Ascending aorta (tissue), 2 donors: ENCODE results near the gene MITF. TPM values are rescaled to one million over a fixed set of nuclear protein-coding genes. Genes with fewer than 3 reads are reported as not detected.

Experiments used
- DNase-seq, 2 donors: peaks; one replicate each; pipeline ENCODE4 v3.0.0-alpha.2; 2019; ENCODE audit warnings: low spot score in 2 of 2
- H3K27ac ChIP-seq, 2 donors: fragments of 200-600 bp; sonication (generic); one replicate each; pipeline ENCODE4 v1.5.1; 2016 to 2017; ENCODE audit warnings: mild to moderate bottlenecking in 1 of 2
- H3K27me3 ChIP-seq: fragments of 200-600 bp; sonication (generic); one replicate; pipeline ENCODE4 v1.5.1; 2017
- H3K36me3 ChIP-seq, 2 donors: fragments of 200-600 bp; sonication (generic); one replicate each; pipeline ENCODE4 v1.5.1; 2016
- H3K4me1 ChIP-seq, 2 donors: fragments of 200-600 bp; sonication (generic); one replicate each; pipeline ENCODE4 v1.5.1; 2016 to 2017; ENCODE audit warnings: mild to moderate bottlenecking in 1 of 2
- H3K4me3 ChIP-seq, 2 donors: fragments of 200-600 bp; sonication (generic); one replicate each; pipeline ENCODE4 v1.5.1; 2016 to 2017; ENCODE audit warnings: mild to moderate bottlenecking in 1 of 2
- H3K9me3 ChIP-seq, 2 donors: fragments of 200-600 bp; sonication (generic); one replicate each; pipeline ENCODE4 v1.5.1; 2016
- intact Hi-C: fragments of 100-400 bp; cut with DNase I; formaldehyde crosslinking; loops from one replicate; pipeline ENCODE4 v1.15.1; 2023
- total RNA-seq: library from RNA; depleted of rRNA; stranded (reverse); fragments of >200 nt; gene quantifications from one replicate; pipeline ENCODE4 v1.1.0, GENCODE V29; 2016
- TF ChIP-seq, protein P1 (sequence below), 3 experiments: fragments of 200-600 bp in 2 of 3; fragments of 450-650 bp in 1 of 3; sonication (generic) in 2 of 3; IDR thresholded peaks; one replicate each; pipeline ENCODE4 v1.5.1; 2016 to 2019; ENCODE audit warnings: antibody characterized with exemption in 3 of 3, mild to moderate bottlenecking in 1 of 3, moderate library complexity in 1 of 3

The MITF gene
- total RNA-seq, 1 donor from 2014 or later = 27.4 TPM

DNA sequence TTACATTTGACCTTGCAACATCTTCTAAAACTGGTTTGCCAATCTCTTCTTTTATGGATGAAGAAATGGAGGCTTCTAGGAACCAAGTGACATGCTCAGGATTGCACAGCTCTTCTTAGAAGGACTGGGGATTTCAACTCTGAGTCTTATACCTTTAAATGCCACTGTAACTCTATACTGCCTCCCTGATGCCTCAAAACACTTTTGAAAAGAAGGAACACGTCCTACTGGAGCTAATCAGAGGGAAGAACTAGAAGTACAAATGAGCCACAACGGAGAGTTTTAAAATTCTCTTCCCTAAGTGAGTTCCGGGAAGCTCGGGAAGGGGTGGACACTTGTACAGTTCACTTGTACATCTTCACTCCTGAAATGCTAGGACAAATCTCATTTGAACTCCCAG is 949 bp upstream of the MITF start:
- Histone ChIP-seq H3K27ac (peak overlapping the region; percentile 78 to 83), H3K9me3 (no peaks in the 10 kb centered on the region), H3K4me3 (peak overlapping the region; percentile 92 to 100), H3K27me3 (no peaks in the 10 kb centered on the region), H3K4me1 (peaks cover 2 to 11% of the 10 kb centered on the region in 2 donors), H3K36me3 (no peaks in the 10 kb centered on the region)
- TF ChIP-seq, protein P1, sequence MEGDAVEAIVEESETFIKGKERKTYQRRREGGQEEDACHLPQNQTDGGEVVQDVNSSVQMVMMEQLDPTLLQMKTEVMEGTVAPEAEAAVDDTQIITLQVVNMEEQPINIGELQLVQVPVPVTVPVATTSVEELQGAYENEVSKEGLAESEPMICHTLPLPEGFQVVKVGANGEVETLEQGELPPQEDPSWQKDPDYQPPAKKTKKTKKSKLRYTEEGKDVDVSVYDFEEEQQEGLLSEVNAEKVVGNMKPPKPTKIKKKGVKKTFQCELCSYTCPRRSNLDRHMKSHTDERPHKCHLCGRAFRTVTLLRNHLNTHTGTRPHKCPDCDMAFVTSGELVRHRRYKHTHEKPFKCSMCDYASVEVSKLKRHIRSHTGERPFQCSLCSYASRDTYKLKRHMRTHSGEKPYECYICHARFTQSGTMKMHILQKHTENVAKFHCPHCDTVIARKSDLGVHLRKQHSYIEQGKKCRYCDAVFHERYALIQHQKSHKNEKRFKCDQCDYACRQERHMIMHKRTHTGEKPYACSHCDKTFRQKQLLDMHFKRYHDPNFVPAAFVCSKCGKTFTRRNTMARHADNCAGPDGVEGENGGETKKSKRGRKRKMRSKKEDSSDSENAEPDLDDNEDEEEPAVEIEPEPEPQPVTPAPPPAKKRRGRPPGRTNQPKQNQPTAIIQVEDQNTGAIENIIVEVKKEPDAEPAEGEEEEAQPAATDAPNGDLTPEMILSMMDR (IDR thresholded peaks at IDR 0.05) = no peak
- intact Hi-C loops = loop anchor here (2.0 to 5.0 kb wide), 2 partner anchors 46 to 48 kb away; no protein-coding TSS in a partner anchor
- DNase-seq = no peak

DNA sequence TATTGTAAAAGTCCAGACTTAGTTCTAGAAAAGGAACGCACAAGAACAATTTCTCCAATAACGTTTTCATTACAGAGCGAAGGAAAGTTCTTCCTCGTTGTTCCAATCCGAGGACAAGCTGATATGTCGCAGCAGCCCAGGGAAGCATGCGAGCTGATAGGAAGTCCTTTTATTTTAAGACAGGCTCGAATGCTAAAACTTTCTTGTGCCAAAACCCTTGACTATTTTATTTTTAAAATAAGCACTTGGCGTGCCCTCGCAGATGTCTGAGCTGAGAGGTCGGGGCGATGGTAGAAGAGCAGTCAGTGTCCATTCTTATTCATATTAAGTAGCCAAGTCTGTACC is 433 bp upstream of the MITF start:
- H3K4me1 ChIP-seq = peaks cover 2 to 11% of the 10 kb centered on the region in 2 donors
- TF ChIP-seq, protein P1 (IDR thresholded peaks at IDR 0.05) = no peak
- no peak for DNase-seq
- no peaks in the 10 kb centered on the region for H3K27me3 ChIP-seq
- H3K4me3 ChIP-seq = peak overlapping the region; percentile 92 to 100
- H3K9me3 ChIP-seq = no peaks in the 10 kb centered on the region
- no peaks in the 10 kb centered on the region for H3K36me3 ChIP-seq
- intact Hi-C loops = loop anchor here (2.0 to 5.0 kb wide), 2 partner anchors 47 to 48 kb away; no protein-coding TSS in a partner anchor
- H3K27ac ChIP-seq = peak overlapping the region; percentile 78 to 83

DNA sequence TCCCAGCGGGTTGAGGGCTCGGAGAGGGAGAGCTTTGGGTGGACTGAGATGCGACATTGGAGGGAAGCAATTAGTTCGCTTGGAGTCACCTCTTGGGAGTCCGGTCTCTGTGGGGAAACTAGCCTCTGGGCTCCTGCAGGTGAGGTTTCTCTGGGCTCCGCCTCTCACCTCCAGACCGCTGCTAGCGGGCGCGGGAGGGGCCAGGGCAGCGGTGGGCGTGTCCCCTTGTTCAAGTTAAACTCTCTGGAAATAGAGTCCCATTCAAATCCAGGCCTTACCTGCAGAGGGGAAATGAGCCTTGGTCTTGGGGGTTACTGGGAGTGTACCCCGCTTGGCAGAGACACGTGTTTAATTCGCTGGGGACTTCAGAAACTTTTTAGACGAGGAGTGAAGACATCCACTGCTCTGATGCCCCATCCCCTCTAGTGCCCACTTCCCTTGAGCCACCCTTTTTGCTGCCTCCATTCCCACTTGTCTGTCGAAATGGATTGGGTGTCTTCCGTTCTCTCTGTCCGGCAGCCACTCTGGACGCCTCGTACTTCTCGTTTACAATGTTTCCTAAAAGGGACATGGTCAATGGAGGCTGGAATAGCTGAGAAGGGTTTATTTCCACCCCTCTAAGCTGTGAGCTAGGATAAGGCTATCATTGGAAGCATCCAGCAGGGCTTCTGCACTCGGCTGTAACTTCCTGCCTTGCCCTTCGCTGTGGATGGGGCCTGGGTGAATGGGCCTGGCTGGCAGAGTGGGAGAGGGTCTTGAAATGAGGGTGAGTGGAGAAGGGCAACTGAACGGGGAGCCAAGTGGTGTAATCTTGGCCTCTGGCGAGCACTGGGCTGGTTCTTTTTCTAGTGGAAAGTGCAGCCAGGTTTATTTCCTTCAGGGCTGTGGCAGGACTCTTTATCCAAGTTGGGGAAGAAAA is 1.1 kb downstream of the MITF start:
- TF ChIP-seq, protein P1 (IDR thresholded peaks at IDR 0.05) = no peak
- Histone ChIP-seq H3K27ac (peak overlapping the region; percentile 78 to 83), H3K27me3 (no peaks in the 10 kb centered on the region), H3K36me3 (no peaks in the 10 kb centered on the region), H3K9me3 (no peaks in the 10 kb centered on the region), H3K4me3 (peak overlapping the region; percentile 92 to 100), H3K4me1 (peaks cover 2 to 15% of the 10 kb centered on the region in 2 donors)
- peak in 1 of 2 donors; percentile 64 for DNase-seq
- intact Hi-C loops = no loop called here

DNA sequence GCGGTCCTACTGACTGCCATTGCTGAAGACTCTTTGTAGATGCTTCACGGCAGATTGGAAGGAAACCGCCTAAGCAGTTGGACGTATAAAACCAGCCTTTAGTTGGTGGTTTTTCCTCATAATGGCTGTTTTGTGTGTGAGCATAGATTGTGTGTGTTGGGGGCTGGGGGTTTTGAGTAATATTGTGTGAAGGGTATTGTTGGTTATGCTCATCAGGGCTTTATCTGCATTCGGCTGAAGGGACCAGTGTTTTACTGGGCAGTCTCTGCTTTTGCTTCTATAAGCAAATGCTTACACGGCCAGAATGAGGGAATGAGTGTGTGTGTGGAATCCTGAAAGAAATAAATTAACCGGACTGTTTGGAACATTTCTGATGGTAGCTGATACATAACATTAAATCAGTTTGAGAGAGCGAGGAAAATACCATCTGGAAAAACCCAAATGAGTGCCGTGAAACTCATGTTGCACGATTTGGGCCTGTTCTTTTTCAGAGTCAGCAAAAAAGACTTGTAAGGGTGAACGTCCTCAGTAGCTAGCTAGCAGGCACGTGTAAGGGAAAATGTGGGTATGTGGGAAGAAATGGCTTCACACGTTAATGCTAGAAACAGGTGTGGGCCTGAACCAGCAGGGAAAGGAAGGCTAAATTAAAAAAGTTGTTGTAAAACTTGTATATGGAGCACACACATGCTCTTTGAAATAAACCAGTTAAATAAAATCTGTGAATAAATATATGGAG is 1.9 kb downstream of the MITF start:
- H3K4me3 ChIP-seq = peak overlapping the region; percentile 92 to 100
- TF ChIP-seq, protein P1 (IDR thresholded peaks at IDR 0.05) = no peak
- peaks cover 2 to 21% of the 10 kb centered on the region in 2 donors for H3K4me1 ChIP-seq
- no peak overlapping the region for H3K27ac ChIP-seq
- intact Hi-C loops = no loop called here
- DNase-seq = no peak
- H3K9me3 ChIP-seq = no peaks in the 10 kb centered on the region
- no peaks in the 10 kb centered on the region for H3K27me3 ChIP-seq
- no peaks in the 10 kb centered on the region for H3K36me3 ChIP-seq

DNA sequence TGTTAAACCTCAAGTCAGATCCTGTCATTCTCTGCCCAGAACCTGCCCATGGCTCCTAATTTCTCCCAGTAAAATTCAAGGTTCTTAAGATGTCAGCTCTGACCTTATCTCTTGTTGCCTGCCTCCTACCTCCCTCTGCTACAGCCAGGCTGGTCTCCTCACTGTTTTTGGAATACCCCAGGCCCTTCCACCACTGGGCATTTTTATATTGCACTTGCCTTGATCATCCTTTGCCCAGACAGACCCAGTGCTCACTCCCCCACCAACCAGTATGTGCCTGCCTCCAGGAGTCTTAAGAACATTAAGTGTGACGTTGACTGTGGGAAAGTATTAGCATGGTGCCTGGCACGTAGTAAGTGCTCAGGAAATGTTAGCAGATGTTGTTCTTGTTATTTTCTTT is 3.1 kb downstream of the MITF start:
- intact Hi-C loops = no loop called here
- Histone ChIP-seq H3K4me3 (no peak overlapping the region), H3K27me3 (no peaks in the 10 kb centered on the region), H3K9me3 (no peaks in the 10 kb centered on the region), H3K27ac (no peak overlapping the region), H3K36me3 (no peaks in the 10 kb centered on the region), H3K4me1 (peaks cover 12 to 33% of the 10 kb centered on the region in 2 donors)
- DNase-seq = no peak
- TF ChIP-seq, protein P1 (IDR thresholded peaks at IDR 0.05) = no peak
